GM19240 (cell line): Measurements from ENCODE around the gene NXPH4.

Source experiments
- DNase-seq: peaks from one replicate; pipeline ENCODE4 v3.0.0; 2011; ENCODE audit warnings: low spot score; ENCODE audit not compliant: insufficient read length

Gene NXPH4

GRCh38 chr12:57183939-57184725 is 32.5 kb upstream of the NXPH4 start:
- no peak for DNase-seq

GRCh38 chr12:57185403-57185802 is 31.2 kb upstream of the NXPH4 start:
- no peak for DNase-seq

GRCh38 chr12:57185906-57186508 is 30.6 kb upstream of the NXPH4 start:
- DNase-seq = no peak

- no peak for DNase-seq
Measured at GRCh38 chr12:57187222-57188089, 29.1 kb upstream of the NXPH4 start.

GRCh38 chr12:57188090-57188425 is 28.5 kb upstream of the NXPH4 start:
- no peak for DNase-seq

DNA sequence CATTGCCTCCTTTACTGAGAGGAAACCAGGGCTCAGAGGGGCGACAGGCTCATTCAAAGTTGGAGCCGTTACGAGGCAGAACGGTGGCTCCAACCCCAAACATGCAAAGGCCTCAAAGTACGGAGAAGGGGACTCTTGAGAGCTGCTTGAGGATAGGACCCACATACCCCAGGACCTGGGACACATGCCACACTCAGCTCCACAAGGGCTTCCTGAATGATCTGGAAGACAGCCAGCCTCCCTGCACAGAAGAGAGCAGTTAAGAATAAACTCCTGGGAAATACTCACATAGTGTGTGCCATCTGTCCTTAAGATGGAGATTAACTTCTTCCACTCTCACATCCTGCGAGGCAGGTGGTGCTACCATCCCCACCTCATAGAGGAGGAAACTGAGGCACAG is 26.6 kb upstream of the NXPH4 start:
- no peak for DNase-seq

DNA sequence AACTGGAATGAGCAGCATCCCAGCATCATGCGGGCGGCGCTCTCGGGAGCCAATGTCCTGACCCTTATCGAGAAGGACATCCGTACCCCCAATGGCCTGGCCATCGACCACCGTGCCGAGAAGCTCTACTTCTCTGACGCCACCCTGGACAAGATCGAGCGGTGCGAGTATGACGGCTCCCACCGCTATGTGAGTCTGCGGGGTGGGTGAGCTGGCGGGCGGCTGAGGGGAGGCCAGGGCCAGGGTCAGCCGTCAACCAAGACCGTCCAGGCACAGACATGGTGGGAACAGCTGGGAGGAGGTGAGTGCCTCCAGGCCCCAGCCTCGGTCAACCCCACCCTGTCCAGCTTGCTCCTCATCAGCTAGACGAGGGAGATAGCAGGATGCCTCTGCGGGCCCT is 25.8 kb upstream of the NXPH4 start:
- DNase-seq = no peak

DNA sequence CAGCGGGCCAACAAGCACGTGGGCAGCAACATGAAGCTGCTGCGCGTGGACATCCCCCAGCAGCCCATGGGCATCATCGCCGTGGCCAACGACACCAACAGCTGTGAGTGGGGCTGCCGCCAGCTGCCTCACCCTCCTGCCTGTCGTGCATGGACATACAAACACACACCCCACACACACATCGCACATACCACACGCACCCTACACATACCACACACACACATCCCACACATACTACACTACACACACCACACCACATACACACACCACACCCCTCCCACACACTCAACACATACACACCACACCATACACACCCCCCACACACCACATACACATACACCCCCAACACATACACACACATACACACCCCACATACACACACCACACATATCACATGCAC is 25.2 kb upstream of the NXPH4 start:
- DNase-seq = no peak

DNA sequence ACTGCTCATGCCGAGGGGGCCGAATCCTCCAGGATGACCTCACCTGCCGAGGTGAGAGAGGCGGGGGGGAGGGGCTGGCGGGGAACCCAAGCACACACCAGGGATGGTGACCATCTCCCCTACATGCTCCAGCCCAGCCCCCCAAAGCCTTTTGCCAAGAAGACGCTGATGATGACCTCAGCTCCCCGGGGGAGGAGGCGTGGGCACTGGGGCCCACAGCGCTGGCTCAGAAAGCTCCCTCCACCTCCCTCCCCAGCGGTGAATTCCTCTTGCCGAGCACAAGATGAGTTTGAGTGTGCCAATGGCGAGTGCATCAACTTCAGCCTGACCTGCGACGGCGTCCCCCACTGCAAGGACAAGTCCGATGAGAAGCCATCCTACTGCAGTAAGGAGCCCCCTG is 23.7 kb upstream of the NXPH4 start:
- no peak for DNase-seq

- no peak for DNase-seq
Measured at GRCh38 chr12:57193706-57194245, 22.8 kb upstream of the NXPH4 start.

GRCh38 chr12:57194253-57194652 is 22.3 kb upstream of the NXPH4 start:
- DNase-seq = no peak

DNA sequence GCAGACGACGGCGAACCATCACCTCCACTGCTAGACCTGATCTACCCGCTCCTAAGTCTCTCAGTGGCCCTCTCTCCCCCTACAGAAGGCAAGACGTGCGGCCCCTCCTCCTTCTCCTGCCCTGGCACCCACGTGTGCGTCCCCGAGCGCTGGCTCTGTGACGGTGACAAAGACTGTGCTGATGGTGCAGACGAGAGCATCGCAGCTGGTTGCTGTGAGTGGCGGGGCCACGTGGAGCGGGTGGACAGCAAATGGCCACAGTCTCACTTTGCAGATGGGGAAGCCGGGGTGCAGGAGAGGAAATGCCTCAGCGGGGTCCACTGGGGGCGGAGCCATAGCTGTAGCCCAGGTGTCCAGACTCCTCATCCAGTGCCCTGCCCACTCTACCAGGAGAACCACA is 21.4 kb upstream of the NXPH4 start:
- no peak for DNase-seq

- DNase-seq = no peak
Measured at GRCh38 chr12:57195611-57196371, 20.8 kb upstream of the NXPH4 start.

DNA sequence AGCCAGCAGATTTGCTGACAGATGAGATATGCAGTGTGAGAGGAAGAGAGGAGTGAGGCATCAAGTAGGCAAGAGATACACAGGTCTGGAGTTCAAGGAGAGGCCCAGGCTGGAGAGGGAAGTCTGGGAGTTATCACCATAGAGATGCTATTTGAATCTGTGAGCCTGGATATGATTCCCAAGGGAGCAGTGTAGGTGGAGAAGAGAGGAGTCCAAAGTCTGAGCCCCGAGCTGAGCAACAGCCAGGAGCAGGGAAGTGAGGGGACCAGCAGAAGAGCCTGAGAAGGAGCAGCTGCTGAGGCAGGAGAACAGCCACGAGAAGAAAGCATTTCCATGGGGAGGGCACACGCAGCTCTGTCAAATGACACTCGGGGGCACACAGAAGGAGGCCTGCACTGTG is 20.2 kb upstream of the NXPH4 start:
- DNase-seq = no peak

- DNase-seq = no peak
Measured at GRCh38 chr12:57196956-57197355, 19.6 kb upstream of the NXPH4 start.

DNA sequence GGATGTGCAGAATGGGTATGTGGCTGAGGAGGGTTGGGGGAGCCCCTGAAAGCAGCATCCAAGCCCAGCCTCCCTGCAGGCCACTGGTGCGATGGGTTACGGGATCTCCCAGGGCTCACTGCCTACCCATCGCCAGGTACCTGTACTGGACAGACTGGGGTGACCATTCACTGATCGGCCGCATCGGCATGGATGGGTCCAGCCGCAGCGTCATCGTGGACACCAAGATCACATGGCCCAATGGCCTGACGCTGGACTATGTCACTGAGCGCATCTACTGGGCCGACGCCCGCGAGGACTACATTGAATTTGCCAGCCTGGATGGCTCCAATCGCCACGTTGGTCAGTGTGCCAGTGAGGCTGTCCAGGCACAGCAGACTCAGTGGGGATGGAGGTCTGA is 18.3 kb upstream of the NXPH4 start:
- no peak for DNase-seq

DNA sequence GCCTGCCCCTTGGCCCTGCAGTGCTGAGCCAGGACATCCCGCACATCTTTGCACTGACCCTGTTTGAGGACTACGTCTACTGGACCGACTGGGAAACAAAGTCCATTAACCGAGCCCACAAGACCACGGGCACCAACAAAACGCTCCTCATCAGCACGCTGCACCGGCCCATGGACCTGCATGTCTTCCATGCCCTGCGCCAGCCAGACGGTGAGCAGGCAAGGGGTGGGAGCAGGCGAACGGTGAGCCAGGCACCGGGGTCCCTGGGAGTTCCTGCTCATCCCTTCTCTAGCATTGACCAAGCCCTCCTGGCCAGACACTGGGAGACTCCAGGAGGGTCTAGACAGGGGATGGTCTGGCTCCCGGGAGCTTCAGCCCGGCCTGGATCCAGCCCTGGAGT is 17.4 kb upstream of the NXPH4 start:
- no peak for DNase-seq

DNA sequence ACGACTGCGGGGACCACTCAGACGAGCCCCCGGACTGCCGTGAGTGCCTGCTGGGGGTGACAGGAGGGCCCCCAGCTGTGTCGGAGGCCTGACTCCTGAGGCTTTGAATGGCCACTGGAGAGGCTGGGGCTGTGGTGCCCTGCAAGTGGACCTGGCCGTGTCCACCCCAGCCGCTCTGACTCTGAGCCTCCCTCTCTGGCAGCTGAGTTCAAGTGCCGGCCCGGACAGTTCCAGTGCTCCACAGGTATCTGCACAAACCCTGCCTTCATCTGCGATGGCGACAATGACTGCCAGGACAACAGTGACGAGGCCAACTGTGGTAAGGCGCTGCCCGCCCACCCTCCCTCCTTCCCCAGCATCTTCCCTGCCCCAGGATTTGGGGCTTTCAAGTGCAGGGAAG is 16.1 kb upstream of the NXPH4 start:
- DNase-seq = no peak

DNA sequence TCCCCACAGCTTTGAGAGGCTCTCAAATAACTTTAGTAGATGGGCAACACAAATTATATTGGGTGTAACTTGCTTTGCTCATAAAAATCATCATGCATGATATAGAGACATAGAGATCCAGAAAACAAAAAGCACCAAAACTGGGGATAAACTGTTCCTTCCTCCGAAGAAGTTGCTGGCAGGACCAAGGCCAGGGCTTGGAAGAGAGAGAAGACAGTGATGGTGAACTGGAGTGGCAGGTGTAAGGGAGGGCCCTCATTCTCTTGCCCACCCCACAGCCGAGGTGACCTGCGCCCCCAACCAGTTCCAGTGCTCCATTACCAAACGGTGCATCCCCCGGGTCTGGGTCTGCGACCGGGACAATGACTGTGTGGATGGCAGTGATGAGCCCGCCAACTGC is 15.4 kb upstream of the NXPH4 start:
- DNase-seq = no peak

- DNase-seq = no peak
Measured at GRCh38 chr12:57201631-57202030, 15.0 kb upstream of the NXPH4 start.

- no peak for DNase-seq
Measured at GRCh38 chr12:57202321-57202720, 14.3 kb upstream of the NXPH4 start.
